Activated CD8-positive, alpha-beta memory T cell treated with anti-CD3 and anti-CD28 coated beads for 36 hours (primary cell): ENCODE data around the gene RHOU. TPM values are rescaled to one million over a fixed set of nuclear protein-coding genes. Genes with fewer than 3 reads are reported as not detected.

ENCODE experiments used
- CTCF ChIA-PET: fragments of 350-600 bp; sonication (Branson Sonifier 250); formaldehyde crosslinking; loops from one replicate; lab custom pipeline; 2021; ENCODE audit warnings: antibody characterized with exemption; lab: Charles Lee
- POLR2A ChIA-PET: fragments of 350-600 bp; sonication (Branson Sonifier 250); formaldehyde crosslinking; loops from one replicate; lab custom pipeline; 2021; ENCODE audit warnings: antibody characterized with exemption; lab: Charles Lee
- total RNA-seq, 2 experiments: library from RNA; stranded (reverse); gene quantifications; one replicate each; pipeline ENCODE4 v1.2.3, GENCODE V29; 2021

Gene RHOU
- total RNA-seq, 2 experiments from 2014 or later = 0.19 TPM

DNA sequence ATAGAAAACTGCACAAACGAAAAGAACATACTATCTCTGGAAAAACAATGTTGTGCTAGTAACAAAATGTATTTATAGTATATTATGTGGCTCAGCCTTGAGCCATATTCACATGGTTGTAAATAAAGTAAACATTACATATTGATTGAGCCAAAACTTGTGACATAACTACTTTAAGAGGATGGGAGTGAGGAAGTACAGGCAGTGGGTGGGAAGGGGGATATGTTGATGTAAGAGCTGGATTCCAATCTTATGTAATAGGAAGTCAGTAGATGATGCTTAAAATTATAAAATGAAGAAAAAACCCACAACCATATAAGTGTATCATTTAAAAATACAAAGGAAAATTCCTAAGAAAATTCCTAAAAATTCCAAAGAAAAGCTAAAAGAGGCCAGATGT lies 42.7 kb downstream of the RHOU start:
- ChIA-PET CTCF (no interaction called here), POLR2A (no interaction called here)

DNA sequence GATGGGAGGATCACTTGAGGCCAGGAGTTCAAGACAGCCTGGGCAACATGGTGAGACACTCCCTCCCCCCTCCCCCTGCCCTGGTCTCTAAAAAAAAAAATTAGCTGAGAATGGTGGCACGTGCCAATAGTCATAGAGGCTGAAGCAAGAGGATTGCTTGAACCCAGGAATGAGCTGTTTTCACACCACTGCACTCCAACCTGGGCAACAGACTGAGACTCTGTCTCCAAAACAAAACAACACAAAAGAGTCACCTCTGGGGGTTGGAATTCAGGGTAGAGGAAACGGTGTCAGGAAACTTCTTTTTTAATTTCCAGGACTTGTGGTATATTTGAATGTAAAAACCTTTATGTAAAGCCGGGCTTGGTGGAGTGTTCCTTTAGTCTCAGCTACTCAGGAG lies 43.2 kb downstream of the RHOU start:
- POLR2A ChIA-PET = no interaction called here
- CTCF ChIA-PET = no interaction called here

DNA sequence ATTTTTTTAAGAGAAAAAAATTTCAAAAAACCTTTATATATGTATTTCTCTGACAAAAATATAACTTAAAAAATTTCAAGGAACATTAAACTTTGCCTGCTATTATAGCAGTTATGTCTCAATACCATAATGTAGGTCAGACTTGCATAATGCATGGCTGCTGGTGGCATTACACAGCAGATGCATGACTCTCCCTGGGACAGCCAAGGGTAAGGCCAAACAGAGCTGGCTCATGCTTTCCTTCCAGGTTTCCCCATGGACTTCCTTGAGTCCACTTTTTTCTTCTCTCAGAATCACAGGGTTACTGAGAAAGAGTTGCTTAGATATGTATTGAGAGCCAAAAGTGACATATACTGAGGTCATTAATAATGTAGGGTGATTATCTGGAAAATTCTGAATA lies 43.7 kb downstream of the RHOU start:
- POLR2A ChIA-PET = no interaction called here
- CTCF ChIA-PET = interaction anchor here (0.6 kb wide), 1 partner anchor 1218 kb away, joined by 3 read pairs; no protein-coding TSS in a partner anchor

DNA sequence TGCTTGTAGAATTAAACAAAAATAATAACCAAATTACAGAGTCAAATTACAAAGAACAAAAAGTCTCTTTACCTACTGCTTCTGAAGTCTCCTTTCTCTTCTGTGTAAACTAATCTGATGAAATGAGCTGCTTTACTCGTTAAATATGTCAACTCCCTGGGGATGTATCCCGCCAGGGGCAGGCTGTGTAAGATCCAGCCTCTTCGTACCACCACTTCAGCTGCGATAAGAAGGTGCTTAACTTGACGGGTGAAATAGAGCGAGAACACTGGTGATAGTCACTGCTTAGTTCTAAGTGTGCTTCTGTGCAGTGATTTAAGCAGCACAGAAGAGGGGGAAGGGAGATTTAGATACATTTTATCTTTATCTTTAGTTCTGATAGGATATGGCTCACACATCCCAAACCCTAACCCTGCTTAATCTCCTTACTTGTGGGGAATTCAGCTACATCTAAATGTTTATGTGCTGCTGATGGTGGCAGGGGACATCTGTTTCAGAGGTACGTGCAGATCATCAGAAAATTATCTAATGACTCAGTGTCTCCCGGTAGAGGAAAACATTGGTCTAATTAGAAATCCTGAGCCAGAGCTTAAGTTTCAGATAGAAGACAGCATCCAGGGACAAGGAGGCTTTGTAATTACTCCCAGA lies 46.0 kb downstream of the RHOU start:
- ChIA-PET CTCF (interaction anchor here (0.7 kb wide), 1 partner anchor 846 kb away, joined by 3 read pairs; no protein-coding TSS in a partner anchor), POLR2A (no interaction called here)

DNA sequence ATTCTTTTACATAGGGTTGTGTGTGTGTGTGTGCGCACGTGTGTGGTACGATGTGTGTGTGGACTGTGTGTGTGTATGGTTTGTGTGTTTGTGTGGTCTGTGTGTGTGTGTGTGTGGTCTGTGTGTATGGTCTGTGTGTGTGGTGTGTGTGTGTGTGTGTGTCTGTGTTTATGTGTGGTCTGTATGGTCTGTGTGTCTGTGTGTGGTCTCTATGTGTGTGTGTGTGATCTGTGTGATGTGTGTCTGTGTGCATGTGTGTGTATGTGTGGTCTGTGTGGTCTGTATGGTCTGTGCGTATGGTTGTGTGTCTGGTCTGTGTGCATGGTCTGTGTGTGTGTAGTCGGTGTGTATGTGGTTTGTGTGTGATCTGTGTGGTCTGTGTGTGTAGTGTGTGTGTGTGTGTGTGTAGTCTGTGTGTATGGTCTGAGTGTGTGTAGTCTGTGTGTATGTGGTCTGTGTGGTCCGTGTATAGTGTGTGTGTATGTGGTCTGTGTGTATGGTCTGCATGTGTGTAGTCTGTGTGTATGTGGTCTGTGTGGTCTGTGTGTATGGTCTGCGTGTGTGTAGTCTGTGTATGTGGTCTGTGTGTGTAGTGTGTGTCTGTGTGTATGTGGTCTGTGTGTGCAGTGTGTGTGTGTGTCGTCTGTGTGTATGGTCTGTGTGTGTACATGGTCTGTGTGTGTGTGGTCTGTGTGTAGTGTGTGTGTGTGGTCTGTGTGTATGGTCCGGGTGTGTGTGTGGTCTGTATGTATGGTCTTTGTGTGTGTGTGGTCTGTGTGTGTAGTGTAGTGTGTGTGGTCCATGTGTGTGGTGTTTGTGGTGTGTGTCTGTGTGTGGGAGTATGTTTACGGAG lies 46.8 kb downstream of the RHOU start:
- POLR2A ChIA-PET = no interaction called here
- CTCF ChIA-PET = no interaction called here

DNA sequence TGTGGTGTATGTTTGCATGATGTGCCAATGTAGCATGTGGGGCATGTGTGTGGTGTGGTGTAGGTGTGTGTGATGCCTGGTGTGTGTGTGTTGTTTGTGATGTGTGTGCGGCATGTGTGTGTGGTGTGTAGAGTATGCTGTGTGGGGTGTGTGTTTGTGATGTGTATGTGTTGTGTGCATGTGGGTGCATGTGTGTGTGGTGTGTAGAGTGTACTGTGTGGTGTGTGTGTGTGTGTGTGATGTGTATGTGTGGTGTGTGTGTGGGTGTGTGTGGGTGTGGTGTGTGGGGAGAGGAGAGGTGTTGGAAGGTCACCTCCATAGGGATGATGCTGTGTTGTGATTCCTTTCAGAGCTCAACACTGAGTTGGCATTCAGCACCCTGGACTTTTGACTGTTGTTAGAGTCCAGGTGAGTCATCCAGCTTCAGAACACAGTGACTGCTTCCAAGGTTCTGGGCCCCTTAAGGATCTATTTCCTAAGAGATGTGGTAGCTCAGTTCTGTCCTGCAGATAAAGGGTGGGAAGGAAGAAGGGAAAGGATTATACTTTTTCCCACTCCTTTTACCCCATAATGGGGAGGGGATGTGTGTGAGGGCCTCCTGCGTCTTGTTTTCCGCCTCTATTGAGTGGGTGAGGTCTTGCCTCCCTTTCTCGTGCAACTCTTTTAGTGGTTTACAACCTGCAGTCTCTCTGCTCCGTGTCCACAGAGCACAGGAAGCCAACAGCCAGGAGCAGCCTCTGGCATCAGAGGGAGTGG lies 47.6 kb downstream of the RHOU start:
- ChIA-PET CTCF (no interaction called here), POLR2A (no interaction called here)

DNA sequence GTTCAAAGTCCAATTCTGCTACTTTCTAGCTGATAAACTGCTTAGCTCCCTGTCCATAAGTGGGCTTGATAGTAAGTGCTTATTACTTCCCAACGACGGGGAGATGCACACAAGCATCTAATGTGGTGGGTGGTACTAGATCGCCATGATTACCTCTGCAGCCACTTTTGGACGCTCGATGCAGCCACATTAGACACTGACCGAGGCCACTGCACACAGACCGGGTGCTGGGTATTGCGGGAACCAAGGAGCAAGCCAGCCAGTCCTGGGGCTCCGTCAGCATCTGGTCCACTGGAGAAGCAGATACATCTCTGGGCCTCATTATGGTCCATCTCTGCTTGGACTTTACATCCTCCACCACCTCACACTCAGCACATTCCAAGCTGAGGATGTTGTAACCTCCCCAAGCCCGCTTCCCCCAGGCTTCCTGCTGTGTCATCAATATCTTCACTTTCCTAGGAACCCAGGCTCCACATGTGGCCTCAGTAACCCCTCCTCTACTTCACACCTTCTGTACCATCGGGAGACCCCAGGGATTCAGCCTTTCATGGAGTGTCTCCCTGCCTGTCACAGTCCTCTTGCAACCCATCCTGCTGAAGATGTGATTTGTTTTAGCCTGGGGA lies 48.2 kb downstream of the RHOU start:
- ChIA-PET POLR2A (no interaction called here), CTCF (no interaction called here)

DNA sequence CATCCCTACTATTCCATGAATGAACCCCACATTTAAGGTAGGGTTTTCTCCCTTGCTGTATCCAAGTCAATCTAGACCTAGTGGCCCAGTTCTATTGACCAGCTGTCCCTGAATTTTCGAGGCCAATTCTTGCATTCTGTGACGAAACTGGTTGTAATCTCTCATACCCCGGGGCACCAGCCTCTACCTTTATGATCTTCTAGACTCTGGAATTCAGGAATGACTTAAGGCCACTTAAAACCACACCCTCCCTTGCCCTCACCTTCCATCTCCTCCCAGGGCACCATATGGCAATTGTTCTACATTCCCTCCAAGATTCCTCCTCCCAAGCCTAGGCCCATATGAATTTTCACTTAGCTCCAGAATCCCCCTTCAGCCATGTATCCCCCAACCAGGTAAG lies 48.9 kb downstream of the RHOU start:
- CTCF ChIA-PET = no interaction called here

DNA sequence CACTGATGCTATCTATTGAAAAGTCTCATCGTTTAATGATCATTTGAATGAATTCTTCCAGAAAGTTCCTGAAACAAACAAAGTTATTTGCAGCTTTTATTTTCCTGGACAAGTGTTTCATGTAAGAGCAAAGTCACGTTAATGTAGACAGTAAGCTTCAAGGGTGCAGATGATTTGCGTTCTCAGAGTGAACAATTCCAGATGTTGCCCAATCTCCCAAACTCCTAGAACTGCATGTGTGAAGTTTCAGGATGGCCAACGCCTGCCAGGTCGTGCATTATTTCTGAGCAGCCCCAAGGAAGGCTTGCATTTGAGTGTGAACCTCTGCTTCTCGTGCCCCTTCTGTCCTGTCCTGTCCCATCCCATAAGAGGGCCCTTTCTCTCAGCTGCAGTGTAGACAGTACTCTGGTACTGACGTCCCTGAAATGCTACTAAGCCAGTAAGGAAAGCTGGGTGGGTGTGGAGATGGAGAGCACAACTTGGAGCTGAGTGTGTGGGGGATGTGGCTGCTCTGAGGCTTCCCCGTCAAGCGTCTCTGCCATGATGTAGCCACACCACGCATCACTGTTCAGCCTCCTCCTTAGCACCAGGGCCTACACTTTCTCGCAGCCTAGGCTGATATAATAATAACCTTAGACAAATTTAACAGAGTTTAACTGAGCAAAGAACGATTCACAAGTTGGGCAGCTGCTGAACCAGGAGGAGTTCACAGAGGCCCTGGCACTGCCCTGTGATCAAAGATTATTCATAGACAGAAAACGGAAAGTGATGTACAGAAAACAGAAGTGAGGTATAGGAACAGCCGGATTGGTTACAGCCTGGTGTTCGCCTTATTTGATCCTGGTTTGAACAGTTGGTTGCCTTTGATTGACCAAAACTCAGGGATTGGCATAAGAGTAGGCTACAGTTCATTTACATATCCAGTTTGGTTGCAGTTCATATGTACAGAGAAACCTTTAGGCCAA lies 50.4 kb downstream of the RHOU start:
- ChIA-PET CTCF (no interaction called here), POLR2A (no interaction called here)

More for the DNA sequence above, 48.9 kb downstream of the RHOU start:
- POLR2A ChIA-PET = no interaction called here

DNA sequence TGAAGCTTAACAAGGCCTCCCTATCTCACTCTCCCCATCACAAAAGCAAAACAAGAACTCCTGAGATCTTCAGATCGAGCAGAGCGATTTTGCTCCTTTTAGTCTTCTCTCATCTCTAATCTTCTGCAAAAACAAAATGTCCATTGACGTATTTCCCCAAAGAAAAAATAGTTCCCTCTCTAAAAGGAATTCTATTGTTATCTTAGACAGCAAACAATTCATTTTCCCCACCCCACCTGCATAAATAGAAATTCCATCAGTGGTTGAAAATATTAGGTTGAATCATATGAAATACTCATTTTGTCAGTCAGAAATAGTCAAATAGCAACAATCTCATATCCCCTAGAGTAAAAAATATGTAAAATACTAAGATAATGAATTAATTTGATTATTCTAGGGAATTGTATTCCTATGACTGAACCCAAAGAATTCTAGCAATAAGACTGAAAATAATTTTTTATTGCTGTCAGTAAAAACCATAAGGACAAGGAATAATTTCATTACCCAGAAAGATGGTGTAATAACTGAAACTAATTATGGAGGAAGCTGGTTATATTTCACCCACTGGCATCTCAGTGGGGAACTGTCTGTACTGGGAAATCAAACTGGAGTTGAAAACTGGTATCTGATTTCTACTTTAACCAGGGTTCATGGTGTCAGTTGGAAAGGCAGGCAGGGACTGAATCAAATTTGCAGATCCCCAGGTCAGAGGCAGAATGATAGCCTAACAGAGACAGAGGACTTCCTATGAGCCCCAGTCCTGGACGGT lies 51.3 kb downstream of the RHOU start:
- CTCF ChIA-PET = no interaction called here
- POLR2A ChIA-PET = no interaction called here

DNA sequence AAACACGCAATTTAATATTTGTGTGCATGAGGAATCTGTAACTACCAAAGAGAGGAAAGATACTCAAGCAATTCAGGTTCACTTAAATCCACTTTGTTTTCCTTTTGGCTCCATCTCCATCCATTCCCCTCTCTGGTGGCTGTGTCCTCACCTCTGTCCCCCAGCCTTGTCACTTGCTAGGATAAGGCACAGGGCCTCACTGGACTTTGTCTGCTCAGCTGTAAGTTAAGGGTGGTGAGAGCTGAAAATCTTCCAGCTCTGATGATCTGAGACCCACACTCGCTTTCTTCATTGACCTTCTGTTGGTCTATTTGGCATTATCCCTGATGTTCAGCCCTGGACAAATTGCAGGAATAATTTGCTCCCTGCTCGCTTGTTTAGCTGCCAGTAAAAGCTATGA lies 56.5 kb downstream of the RHOU start:
- CTCF ChIA-PET = interaction anchor here (0.5 kb wide), 1 partner anchor 371 kb away, joined by 5 read pairs; no protein-coding TSS in a partner anchor
- POLR2A ChIA-PET = interaction anchor here (0.6 kb wide), 1 partner anchor 334 kb away, joined by 4 read pairs; a partner anchor contains a TSS

DNA sequence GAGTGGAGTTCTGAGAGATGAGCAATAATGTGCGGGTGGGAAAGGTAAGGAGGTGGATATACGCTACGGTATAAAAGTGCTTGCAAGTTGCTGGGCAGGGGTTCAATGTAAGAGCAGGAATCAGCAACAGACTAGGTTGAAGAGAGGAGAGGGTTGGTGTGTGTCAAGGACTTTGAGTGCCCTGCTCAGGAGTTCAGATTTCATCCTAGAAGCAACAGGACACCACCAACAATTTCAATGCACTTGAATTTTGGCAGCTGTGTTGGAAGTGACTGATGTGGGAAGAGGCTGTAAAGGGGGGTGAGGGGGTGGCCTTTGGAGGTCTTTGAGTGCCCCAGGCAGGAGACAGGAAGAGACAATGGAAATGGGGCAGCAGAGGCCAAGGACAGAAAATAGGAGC lies 57.3 kb downstream of the RHOU start:
- POLR2A ChIA-PET = interaction anchor here (0.6 kb wide), 1 partner anchor 334 kb away, joined by 4 read pairs; a partner anchor contains a TSS
- CTCF ChIA-PET = no interaction called here

DNA sequence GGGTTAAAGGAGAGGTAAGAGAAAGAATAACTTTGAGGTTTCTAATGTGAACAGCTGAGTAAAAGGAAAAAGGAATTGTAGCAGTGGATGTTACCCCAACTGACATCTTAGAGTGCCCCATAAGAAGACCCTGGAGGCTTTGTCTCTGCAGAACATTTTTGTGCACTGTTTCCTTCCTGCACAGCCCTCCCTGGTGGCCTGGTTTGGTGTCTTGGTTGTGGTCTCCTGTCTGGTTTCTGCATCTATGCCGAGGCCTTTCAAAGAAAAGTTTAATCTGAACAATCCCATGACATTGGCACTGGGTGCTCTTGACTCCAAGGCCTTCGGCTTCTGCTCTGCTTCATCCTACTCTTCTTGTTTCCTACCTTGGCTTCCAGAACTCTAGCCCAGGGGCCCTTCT lies 57.8 kb downstream of the RHOU start:
- ChIA-PET POLR2A (no interaction called here), CTCF (no interaction called here)

DNA sequence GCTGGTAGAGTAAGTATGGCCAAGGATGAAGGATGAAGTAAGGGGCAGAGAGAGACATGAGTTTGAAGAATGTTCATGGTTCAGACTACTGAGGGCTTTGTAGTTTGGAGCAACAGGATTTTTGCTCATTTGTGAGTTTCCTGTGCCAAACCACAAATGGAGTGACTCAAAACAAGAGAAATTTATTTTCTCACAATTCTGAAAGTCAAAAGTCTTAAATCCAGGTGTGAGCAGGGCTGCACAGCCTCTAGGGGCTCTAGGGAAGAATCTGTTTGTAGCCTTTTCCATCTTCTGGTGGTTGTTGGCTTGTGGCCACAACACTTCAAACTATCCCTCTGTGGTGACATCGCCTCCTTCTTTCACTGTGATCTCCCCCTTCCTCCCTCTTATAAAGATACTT lies 58.9 kb downstream of the RHOU start:
- ChIA-PET CTCF (no interaction called here), POLR2A (interaction anchor here (1.4 kb wide), 1 partner anchor 11 kb away, joined by 6 read pairs; no protein-coding TSS in a partner anchor)

DNA sequence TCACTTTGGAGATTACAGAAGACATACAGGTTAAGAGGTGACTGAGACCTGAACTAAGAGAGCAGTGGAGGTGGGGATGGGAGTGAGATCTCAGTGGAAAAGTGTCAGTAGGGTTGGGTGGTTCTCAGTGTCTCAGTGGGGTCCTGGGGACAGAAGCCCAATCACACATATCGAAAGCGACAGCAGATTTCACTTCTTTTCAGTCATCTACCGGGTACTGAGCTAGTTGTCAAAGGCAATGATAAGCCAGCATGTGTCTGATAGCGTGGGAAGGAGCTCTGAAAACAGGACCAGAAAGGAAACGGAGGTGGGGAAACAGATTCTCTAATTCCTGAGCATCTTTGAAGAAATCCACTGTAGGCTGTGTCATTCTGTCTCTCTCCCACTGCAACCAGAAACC lies 59.5 kb downstream of the RHOU start:
- POLR2A ChIA-PET = interaction anchor here (0.6 to 1.4 kb wide), 2 partner anchors 10 to 122 kb away, joined by 3 to 6 read pairs; no protein-coding TSS in a partner anchor

DNA sequence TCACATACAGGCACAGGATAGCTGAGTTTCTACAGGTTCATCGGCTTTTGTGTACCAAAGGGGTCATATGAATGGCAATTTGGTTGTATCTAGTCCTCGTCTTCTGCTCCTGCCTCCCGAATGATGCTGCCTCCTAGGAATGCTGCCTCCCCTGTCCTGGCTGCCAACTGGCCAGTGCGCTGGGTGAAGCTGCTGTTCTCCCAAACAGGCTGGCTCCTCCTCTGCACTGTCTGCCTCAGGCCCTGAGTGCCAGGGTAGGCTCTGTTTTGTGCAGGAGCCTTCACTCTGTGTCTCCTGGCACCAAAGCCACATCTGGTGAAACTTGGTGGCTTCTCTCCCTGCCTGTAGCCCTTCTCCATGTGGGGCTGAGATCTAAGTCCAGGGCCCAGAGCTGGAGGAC lies 60.3 kb downstream of the RHOU start:
- POLR2A ChIA-PET = no interaction called here

More for the DNA sequence above, 59.5 kb downstream of the RHOU start:
- CTCF ChIA-PET = interaction anchor here (0.7 to 1.3 kb wide), 3 partner anchors 10 to 432 kb away, joined by 3 read pairs; no protein-coding TSS in a partner anchor

More for the DNA sequence above, 60.3 kb downstream of the RHOU start:
- CTCF ChIA-PET = interaction anchor here (0.7 to 1.3 kb wide), 3 partner anchors 9 to 431 kb away, joined by 3 read pairs; no protein-coding TSS in a partner anchor
